Caki2 (cell line): ENCODE data around the gene ZMYND12. TPM values are rescaled to one million over a fixed set of nuclear protein-coding genes. Genes with fewer than 3 reads are reported as not detected.
A peak's percentile ranks its signal among the peaks of the same experiment; 100 is the strongest.

Source experiments
- DNase-seq: peaks from one replicate; pipeline ENCODE4 v3.0.0-alpha.2; 2015; ENCODE audit warnings: low read depth
- in situ Hi-C: cut with HindIII; loops from 2 replicates; pipeline ENCODE4 v1.10.0; 2016; ENCODE audit warnings: low sequenced_read_pairs, low pct_unique_long_range_greater_than_20kb, mixed read lengths
- total RNA-seq: library from RNA; depleted of rRNA; stranded (reverse); fragments of >200 nt; shearing (Covaris generic); gene quantifications from 2 replicates; pipeline ENCODE4 v1.2.3, GENCODE V29; 2014; ENCODE audit warnings: low replicate concordance

ZMYND12 gene
- total RNA-seq, 1 experiment from 2014 or later: 0.68 TPM

DNA sequence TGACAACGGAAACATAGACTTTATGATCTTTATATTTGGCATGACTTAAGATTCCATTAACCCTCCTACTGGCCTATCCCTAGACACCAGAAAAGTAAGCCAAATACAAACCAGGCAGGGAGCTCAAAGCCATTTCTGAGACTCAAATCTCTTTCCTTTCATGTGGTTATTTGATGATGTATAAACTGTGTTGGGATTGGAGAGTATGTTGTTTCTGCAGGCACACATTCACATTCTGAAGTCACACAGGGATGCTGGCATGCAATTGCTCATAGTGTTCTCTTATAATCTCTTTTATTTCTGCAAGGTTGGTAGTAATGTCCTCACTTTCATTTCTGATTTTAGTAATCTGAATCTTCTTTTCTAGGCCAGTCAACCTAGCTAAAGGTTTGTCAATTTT, 5.8 kb downstream of the ZMYND12 start:
- in situ Hi-C loops: no loop called here
- no peak for DNase-seq

DNA sequence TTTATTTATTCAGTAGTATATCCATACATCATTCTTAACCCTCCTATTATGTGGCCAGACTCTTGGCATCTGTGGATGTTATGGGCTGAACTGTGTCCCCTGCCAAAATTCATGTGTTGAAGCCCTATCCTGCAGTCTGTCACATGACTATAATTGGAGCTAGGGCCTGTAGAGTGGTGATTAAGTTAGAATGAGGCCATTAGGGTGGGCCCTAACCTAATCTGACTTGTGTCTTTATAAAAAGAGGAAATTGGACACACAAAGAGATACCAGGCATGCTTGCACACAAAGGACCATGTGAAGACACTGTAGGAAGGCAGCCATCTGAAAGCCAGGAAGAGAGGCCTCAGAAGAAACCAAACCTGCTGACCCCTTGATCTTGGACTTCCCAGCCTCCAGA, 6.6 kb downstream of the ZMYND12 start:
- in situ Hi-C loops: no loop called here
- DNase-seq: no peak

DNA sequence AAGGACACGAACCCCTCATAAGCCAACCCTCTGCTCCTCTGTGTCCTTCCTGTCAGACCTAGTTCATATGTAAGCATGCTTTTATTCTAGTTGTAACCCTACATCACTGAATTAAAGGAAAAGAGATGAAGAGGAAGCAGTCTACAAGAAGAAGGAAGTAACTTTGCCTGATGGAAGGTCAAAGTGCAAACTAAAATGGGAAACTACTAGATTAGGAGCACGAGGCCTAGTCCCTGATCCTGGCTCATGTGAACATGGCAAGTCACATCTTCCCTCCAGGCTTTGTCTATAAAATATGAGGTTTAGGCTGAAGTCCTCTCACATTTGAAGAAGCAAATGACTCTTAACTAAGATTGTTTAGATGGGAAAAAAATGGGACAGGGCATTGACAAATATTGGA, 13.2 kb downstream of the ZMYND12 start:
- in situ Hi-C loops: no loop called here

DNA sequence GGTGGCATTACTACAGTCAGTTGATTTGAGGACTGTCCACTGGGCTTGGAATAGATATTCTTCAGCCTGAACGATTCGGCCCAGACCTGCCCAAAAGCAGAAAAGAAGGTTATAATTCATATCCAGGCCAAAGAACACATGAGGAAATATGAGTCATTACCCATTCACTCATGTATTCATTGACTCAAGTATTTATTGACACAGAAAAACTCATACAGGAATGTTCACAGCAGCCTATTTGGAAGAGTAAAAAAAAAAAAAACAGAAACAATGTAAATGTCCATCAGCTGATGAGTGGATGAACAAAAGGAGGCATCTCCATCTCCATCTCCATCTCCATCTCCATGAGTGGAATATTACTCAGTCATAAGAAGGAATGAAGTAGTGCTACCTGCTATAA, 15.9 kb downstream of the ZMYND12 start:
- DNase-seq: peak; percentile 57
- in situ Hi-C loops: no loop called here

More for the DNA sequence above, 13.2 kb downstream of the ZMYND12 start:
- no peak for DNase-seq

DNA sequence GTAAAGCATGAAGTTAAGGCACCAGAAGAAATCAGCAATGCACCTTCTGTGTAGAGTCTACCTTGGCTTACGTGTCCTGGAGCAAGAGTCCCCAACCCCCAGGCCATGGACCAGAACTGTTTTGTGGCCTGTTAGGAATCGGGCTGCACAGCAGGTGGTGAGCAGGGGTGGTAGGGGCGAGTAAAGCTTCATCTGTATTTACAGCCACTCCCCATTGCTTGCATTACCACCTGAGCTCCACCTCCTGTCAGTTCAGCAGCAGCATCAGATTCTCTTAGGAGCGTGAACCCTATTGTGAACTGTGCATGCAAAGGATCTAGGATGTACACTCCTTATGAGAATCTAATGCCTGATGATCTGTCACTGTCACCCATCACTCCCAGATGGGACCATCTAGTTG, 21.5 kb downstream of the ZMYND12 start:
- in situ Hi-C loops: no loop called here
- no peak for DNase-seq

DNA sequence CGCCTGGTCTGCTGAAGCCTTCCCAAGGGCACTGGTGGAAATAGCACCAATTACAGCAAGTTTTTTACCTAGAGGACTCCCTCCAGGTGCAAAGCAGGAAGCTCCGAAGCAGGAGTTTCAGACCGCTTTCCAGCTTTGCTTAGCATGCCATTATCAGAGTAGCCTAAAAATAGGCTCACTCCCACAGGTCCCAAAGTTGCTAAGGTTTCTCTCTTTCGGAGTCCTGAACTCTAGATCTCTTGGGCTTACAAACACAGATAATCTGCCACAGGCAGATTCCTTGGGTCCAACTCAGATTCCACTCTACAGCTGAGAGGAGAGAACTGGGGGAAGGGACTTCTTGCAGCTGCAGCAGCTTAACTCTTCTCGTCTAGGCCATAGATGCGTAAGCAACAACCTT, 22.5 kb downstream of the ZMYND12 start:
- in situ Hi-C loops: no loop called here
- DNase-seq: no peak

DNA sequence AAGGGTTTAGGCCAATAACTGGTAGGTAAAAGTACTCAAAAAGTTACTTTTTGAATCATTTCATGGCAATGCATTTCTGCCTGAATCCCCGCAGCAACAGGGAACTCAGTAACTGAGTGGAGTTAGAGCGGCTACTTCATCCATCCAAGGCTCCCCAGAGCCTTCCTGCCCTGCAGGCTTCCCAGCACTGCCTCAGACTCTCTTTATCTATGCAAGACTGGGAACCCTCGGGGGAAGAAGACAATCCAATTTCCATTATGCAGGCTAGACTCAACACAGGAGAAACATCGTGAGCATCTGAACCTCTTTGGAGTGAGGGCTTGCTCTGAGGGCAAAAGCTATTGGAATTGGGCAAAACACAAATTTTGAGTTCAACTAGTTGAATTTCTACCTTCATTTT, 23.1 kb downstream of the ZMYND12 start:
- DNase-seq: no peak
- in situ Hi-C loops: no loop called here

DNA sequence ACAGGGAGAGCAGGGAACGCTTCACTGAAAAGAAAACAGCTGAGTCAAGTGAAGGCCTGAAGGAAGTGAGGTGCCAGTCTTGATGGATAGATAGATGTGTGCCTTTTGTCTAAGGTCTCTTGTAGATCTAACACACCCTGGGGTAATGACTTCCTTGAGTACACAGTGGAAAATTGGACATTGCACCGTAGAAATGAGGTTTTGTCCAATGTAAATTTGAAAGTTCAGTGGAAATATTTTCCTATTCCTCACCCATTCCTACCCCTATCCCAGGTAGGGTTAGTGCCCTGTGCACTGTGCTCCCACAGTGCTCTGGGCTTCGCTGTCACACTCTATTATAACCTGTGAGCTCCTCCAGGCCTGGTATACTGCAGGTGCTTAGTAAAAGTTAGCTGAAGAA, 24.3 kb downstream of the ZMYND12 start:
- no peak for DNase-seq
- in situ Hi-C loops: no loop called here

DNA sequence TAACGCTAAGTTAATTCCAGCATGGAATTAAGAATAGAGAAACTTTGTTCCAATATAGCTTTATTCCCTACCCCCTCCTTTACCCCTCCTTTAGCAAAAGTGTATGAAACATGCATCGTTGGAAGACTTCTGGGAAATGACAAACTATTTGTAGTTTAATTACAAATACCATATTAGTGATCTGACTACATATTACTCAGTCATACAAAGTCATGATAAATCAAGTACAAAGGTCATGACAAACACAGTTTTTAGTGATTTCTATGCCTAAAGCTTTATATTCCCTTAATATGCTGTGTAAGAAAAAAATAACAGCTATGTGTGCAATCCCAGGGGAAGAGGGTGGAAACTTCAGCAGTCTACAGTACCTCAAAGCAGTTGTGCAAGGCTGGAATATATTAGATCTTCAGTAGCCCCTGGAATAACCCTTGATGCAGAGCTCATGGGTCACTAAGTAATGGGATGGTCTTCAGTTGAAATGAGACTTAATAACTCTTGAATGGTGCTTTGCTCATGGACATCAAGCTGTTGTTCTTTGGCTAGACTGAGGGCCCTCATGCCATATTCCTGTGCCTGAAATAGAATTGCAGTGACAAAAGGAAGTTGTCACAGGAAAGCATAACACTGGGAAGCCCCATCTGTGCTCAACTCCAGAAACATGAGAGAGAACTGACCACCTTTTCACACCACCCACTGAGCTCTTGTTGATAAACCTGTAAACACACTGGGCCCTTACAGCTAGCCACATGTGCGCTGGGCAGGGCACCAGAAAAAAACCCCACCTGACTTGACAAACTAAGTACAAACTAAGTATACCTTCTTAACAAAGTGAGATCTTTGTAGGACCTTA, 25.3 kb downstream of the ZMYND12 start:
- no peak for DNase-seq
- in situ Hi-C loops: no loop called here

DNA sequence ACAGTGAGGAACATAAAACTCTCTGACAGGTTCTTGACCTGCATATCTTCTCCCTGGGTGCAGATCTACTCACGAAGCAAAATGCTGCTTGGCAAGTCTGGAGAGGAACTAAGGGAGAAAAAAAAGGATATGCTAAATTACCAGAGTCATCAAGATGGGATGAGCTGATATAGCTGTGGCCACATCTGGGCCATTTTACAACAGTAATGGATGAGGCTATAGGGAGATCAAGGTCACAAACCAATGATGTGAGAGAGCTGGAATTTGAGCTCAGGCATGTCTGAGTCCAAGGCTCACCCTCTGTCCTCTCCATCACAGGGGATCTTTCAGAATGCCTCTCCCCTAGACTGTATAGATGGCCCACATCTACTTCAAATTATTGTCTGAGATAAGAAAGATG, 26.2 kb downstream of the ZMYND12 start:
- in situ Hi-C loops: no loop called here
- DNase-seq: no peak

DNA sequence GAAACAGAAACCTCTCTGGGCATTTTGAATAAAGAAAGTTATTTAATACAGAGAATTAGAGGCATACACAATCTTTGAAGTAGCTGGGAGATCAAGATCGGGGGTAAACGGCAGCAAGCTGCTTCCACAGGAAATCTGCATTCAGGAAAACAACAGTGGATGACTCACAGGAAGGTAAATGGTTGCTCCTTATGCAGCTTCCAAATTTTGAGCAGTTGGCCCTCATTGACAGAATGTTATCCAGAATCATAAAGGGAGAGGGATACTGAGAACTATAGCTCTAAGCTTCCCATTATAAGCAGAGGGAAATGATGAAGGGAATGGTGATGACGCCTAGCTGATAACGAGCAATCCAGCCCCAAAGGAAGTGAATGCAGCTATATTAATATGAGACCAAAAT, 28.6 kb downstream of the ZMYND12 start:
- in situ Hi-C loops: no loop called here
- no peak for DNase-seq

DNA sequence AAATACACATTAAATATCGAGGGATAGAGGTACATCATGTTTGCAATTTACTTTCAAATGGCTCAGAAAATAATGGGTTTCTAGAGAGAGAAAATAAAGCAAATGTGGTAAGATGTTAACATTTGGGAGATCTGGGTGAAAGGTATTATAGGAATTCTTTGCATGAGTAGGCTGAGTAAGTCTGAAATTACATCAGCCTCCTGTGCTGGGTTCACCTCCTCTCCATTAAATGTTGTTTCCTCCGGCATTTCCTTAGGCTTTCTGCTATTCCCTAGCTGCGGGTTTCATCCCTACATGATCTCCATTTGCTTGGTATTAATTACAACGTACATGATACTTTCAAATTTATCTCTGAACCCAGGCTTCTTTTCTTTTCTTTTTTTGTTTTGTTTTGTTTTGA, 31.6 kb downstream of the ZMYND12 start:
- no peak for DNase-seq
- in situ Hi-C loops: no loop called here

DNA sequence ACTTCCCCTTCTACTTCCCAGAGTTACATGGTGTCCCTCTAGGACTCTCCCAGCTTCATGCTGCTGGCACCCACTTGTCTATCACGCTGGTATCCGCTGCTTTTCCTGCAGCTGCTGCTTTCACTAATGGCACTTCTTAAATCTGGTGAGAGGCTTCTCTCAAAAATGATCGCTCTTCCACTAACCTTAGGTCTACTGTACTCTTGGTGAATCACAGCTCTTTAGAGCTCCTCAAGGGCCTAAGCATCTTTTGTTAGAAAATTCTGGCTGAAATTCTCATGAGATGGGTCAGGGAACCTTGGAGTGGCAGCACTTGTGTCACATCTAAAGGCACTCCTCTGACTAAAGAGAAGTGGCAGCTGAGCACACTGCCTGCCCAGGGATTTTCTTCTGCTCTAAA, 32.1 kb downstream of the ZMYND12 start:
- no peak for DNase-seq

DNA sequence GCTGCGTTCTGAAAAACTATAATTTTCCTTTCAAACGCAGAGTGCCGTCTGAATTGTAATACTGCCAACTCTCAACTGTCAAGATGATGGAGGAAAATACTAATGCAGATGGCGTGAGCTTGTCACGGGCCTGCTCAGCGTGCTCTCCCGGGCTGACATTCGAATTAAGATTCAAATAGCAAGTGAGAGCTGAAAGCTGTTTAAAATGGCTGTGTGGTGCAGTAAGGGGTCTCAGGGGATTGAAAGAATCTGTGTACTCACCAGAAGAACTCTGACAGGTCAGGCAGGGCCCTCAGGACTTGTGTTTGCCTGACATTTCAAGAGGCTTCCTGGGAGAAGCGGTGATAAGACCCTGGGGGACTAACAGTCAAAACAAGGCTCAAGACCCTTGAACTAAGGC, 33.1 kb downstream of the ZMYND12 start:
- no peak for DNase-seq
- in situ Hi-C loops: no loop called here

More for the DNA sequence above, 32.1 kb downstream of the ZMYND12 start:
- in situ Hi-C loops: no loop called here

DNA sequence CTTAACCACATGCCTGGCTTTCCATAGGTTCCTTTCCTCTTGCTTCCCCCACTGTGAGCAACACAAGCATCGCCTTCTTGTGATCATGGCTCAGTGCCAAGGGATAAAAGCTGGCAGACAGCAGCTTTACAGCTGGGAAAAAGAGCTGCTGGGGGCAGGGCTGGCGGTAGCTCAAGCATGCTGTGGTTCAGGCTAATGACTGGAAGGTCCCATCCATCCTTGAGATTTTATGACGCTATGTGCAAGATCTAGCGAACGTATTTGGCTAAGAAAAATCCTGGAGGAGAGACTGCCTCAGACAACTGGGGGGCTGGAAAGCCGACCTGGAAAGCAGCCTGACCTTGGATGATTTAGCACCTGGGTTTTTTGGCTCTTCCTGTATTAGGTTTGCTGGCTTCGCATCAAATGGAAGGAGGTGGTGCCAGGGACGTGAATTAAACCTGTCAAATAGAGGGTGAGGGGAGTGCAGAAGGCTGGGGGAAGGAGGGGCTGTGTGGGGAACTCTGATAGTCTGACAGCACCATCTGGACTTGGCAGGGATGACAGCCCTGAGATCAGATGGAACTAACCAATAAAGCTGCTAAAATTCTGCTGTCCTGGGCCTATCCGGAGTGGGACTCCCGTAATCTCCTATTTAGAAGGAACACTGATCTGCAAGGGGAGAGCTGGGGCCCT, 34.8 kb downstream of the ZMYND12 start:
- peak; percentile 59 for DNase-seq
- in situ Hi-C loops: no loop called here

DNA sequence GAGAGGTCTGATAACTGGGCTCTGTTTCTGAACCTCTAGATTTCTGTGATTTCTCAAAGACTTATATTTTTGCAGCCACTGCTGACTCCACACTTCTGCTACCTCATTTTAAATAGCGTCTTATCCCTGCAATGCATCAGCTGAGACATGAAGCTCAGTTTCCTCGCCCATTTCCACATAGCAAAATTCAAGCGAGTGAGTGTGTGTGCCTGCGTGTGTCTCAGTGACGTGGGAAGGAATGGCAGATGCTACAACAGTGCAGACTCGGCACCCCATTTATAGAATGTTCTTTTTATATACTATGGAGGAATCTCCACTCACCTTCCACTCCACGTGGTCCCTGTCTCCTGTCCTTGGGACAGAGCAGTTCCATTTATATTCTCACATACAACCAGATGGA, 35.7 kb downstream of the ZMYND12 start:
- DNase-seq: no peak
- in situ Hi-C loops: no loop called here

DNA sequence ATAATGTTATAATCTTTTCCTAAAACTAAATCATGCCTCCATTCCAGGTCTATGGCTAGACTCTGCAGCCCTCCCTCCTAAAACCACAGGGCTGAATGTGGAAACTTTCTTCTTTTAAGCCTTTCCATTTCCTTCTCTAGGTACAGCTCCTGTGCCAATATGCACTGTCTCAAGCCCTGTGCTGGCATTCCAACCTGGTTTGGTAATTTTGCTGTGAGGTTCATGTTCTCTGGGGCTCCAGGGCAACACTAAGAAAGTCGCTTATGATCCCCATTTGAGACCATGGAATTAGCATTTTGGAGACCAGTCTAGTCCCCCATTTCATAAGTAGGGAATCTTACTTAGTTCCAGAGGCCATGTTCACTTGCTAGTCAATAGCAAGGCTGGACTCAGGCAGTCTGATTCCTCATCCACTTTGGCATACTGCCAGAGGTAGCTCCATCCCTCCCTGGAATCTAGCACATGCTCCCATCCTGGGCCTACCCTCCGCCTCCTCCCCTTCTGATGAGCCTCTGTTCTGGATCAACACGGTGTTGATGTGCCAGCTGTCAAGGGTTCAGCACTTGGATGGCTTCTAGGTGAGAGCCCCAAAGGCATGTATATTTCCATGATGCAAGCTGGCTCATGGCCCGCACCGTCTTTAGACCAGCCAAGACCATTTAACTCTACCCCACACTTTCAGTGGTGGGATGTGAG, 36.5 kb downstream of the ZMYND12 start:
- in situ Hi-C loops: no loop called here
- no peak for DNase-seq

DNA sequence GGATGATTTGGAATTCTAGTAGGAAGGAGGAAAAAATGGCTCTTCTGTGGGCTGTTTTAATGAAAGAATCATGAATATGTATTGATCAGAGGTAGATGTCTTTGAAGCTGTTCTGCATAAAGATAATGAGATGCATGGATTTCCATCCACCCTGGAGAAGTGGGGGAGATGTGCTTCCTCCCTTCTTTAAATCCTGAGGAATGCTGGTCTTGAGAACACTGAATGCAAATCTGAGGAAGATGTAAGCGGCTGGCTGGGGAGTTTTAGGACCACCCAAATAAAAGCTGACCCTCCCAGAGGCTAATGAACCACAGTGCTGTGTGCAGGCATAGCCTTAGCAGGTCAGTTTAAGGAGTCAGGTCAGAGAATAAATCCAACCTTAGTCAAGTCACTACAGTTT, 37.3 kb downstream of the ZMYND12 start:
- DNase-seq: no peak
- in situ Hi-C loops: no loop called here

DNA sequence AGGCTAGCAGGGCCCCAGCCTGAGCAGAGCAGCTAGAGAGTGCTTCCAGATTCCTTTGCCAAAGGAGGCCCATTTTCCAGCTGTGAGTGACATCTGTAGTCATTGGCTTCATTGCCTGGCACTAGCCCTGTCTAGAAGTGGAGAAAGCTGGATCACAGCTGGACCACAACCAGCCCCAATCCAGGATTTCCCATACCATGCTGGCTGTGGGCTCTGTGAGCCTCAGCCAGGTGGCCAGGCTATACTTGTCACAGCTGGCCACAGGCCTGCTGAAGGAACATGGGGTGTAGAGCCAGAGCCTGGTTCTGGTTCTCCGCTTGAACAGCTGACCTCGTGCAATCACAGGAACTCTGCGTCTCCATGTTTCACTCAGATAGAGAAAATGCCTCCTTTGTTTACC, 38.7 kb downstream of the ZMYND12 start:
- in situ Hi-C loops: no loop called here
- DNase-seq: no peak
